SK-N-SH treated with all-trans-retinoic acid at 6 μM for 48 hours (cell line): ENCODE measurements around the gene RGS19.

Experiments used
- ATAC-seq: fragments of 200-7000 bp; cut with Tn5 transposase; 3 replicates; pipeline ENCODE4 v1.9.1; 2020; ENCODE audit warnings: mild to moderate bottlenecking, moderate library complexity
- ARNTL ChIP-seq: fragments of 450-650 bp; formaldehyde crosslinking; IDR thresholded peaks from 2 replicates; pipeline ENCODE4 v1.5.0; 2020; ENCODE audit warnings: low read depth, mild to moderate bottlenecking, moderate library complexity, borderline replicate concordance
- BACH2 ChIP-seq: fragments of 250-450 bp; sonication (Bioruptor Pico); IDR thresholded peaks from 2 replicates; pipeline ENCODE4 v1.9.0; 2021; ENCODE audit warnings: mild to moderate bottlenecking, borderline replicate concordance
- CREB5 ChIP-seq: fragments of 250-450 bp; sonication (Bioruptor Pico); IDR thresholded peaks from 2 replicates; pipeline ENCODE4 v1.5.1; 2020; ENCODE audit warnings: low read depth, mild to moderate bottlenecking, moderate library complexity
- CSDC2 ChIP-seq: fragments of 250-450 bp; sonication (Bioruptor Pico); IDR thresholded peaks from 2 replicates; pipeline ENCODE4 v1.5.0; 2020; ENCODE audit warnings: mild to moderate bottlenecking, moderate library complexity
- ESRRG ChIP-seq: fragments of 250-450 bp; sonication (Bioruptor Pico); IDR thresholded peaks from 2 replicates; pipeline ENCODE4 v1.6.1; 2021; ENCODE audit warnings: mild to moderate bottlenecking
- GLIS3 ChIP-seq: fragments of 250-450 bp; sonication (Bioruptor Pico); IDR thresholded peaks from 2 replicates; pipeline ENCODE4 v1.5.0; 2020; ENCODE audit warnings: mild to moderate bottlenecking, moderate library complexity
- ISL1 ChIP-seq: fragments of 250-450 bp; sonication (Bioruptor Pico); IDR thresholded peaks from 2 replicates; pipeline ENCODE4 v2.1.2; 2022; ENCODE audit warnings: mild to moderate bottlenecking, moderate library complexity
- OSR1 ChIP-seq: fragments of 250-450 bp; sonication (Bioruptor Pico); IDR thresholded peaks from 2 replicates; pipeline ENCODE4 v1.8.0; 2022; ENCODE audit warnings: moderate library complexity, mild to moderate bottlenecking, inconsistent platforms
- PATZ1 ChIP-seq: fragments of 250-450 bp; sonication (Bioruptor Pico); IDR thresholded peaks from 2 replicates; pipeline ENCODE4 v1.8.0; 2020; ENCODE audit warnings: mild to moderate bottlenecking, moderate library complexity, borderline replicate concordance
- PPARA ChIP-seq: fragments of 250-450 bp; sonication (Bioruptor Pico); IDR thresholded peaks from 2 replicates; pipeline ENCODE4 v1.5.0; 2020; ENCODE audit warnings: mild to moderate bottlenecking, borderline replicate concordance
- RARB ChIP-seq: fragments of 250-450 bp; sonication (Bioruptor Pico); IDR thresholded peaks from 2 replicates; pipeline ENCODE4 v1.8.0; 2021; ENCODE audit warnings: mild to moderate bottlenecking, moderate library complexity
- SNAI2 ChIP-seq: fragments of 250-450 bp; sonication (Bioruptor Pico); IDR thresholded peaks from 2 replicates; pipeline ENCODE4 v1.5.0; 2020; ENCODE audit warnings: mild to moderate bottlenecking, moderate library complexity
- TOX ChIP-seq: fragments of 250-450 bp; sonication (Bioruptor Pico); IDR thresholded peaks from 2 replicates; pipeline ENCODE4 v1.8.0; 2021; ENCODE audit warnings: mild to moderate bottlenecking, moderate library complexity, borderline replicate concordance
- ZC3H10 ChIP-seq: fragments of 250-450 bp; sonication (Bioruptor Pico); IDR thresholded peaks from 2 replicates; pipeline ENCODE4 v1.5.1; 2021; ENCODE audit warnings: mild to moderate bottlenecking, moderate library complexity
- ZFP3 ChIP-seq: fragments of 250-450 bp; sonication (Bioruptor Pico); IDR thresholded peaks from 2 replicates; pipeline ENCODE4 v1.5.0; 2020; ENCODE audit warnings: mild to moderate bottlenecking, moderate library complexity
- ZFP30 ChIP-seq: fragments of 450-650 bp; formaldehyde crosslinking; IDR thresholded peaks from 2 replicates; pipeline ENCODE4 v1.5.0; 2022; ENCODE audit warnings: mild to moderate bottlenecking, moderate library complexity
- ZNF565 ChIP-seq: fragments of 450-650 bp; formaldehyde crosslinking; conservative IDR thresholded peaks from 2 replicates; pipeline ENCODE4 v1.5.0; 2020; ENCODE audit warnings: low read depth, mild to moderate bottlenecking, moderate library complexity
- ZNF70 ChIP-seq: fragments of 450-650 bp; formaldehyde crosslinking; IDR thresholded peaks from 2 replicates; pipeline ENCODE4 v1.5.0; 2020; ENCODE audit warnings: mild to moderate bottlenecking, moderate library complexity
- TF ChIP-seq, protein P1 (sequence below): fragments of 250-450 bp; sonication (Bioruptor Pico); IDR thresholded peaks from 2 replicates; pipeline ENCODE4 v1.8.0; 2021; ENCODE audit warnings: low read depth, mild to moderate bottlenecking, moderate library complexity, borderline replicate concordance
- TF ChIP-seq, protein P2 (sequence below): fragments of 250-450 bp; sonication (Bioruptor Pico); IDR thresholded peaks from 2 replicates; pipeline ENCODE4 v1.5.0; 2020; ENCODE audit warnings: mild to moderate bottlenecking, moderate library complexity
- TF ChIP-seq, protein P3 (sequence below): fragments of 250-450 bp; sonication (Bioruptor Pico); IDR thresholded peaks from 2 replicates; pipeline ENCODE4 v1.5.1; 2021; ENCODE audit warnings: mild to moderate bottlenecking, moderate library complexity

The RGS19 gene

GRCh38 chr20:64101731-64102621, 22.7 kb upstream of the RGS19 start:
- ATAC-seq: peak; percentile 85
- TF ChIP-seq RARB (CRISPR knock-in tag): no peak
- TF ChIP-seq TOX: no peak
- no peak for TF ChIP-seq CREB5
- TF ChIP-seq, protein P1, sequence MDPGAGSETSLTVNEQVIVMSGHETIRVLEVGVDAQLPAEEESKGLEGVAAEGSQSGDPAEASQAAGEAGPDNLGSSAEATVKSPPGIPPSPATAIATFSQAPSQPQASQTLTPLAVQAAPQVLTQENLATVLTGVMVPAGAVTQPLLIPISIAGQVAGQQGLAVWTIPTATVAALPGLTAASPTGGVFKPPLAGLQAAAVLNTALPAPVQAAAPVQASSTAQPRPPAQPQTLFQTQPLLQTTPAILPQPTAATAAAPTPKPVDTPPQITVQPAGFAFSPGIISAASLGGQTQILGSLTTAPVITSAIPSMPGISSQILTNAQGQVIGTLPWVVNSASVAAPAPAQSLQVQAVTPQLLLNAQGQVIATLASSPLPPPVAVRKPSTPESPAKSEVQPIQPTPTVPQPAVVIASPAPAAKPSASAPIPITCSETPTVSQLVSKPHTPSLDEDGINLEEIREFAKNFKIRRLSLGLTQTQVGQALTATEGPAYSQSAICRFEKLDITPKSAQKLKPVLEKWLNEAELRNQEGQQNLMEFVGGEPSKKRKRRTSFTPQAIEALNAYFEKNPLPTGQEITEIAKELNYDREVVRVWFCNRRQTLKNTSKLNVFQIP (CRISPR knock-in tag): no peak
- TF ChIP-seq PATZ1 (CRISPR knock-in tag): no peak
- no peak for TF ChIP-seq ZNF565 (CRISPR knock-in tag)
- TF ChIP-seq ZNF70 (CRISPR knock-in tag): no peak
- TF ChIP-seq OSR1: no peak
- TF ChIP-seq ZC3H10: no peak
- no peak for TF ChIP-seq PPARA
- TF ChIP-seq CSDC2 (CRISPR knock-in tag): no peak
- no peak for TF ChIP-seq ESRRG (CRISPR knock-in tag)

GRCh38 chr20:64100946-64101688, 21.8 kb upstream of the RGS19 start:
- ATAC-seq: no peak
- TF ChIP-seq ZFP3 (CRISPR knock-in tag) (no peak), BACH2 (no peak), PPARA (no peak), CSDC2 (CRISPR knock-in tag) (no peak), TOX (no peak), ARNTL (CRISPR knock-in tag) (no peak), GLIS3 (CRISPR knock-in tag) (no peak), ZFP30 (CRISPR knock-in tag) (no peak), RARB (CRISPR knock-in tag) (no peak), SNAI2 (no peak)
- TF ChIP-seq, protein P2, sequence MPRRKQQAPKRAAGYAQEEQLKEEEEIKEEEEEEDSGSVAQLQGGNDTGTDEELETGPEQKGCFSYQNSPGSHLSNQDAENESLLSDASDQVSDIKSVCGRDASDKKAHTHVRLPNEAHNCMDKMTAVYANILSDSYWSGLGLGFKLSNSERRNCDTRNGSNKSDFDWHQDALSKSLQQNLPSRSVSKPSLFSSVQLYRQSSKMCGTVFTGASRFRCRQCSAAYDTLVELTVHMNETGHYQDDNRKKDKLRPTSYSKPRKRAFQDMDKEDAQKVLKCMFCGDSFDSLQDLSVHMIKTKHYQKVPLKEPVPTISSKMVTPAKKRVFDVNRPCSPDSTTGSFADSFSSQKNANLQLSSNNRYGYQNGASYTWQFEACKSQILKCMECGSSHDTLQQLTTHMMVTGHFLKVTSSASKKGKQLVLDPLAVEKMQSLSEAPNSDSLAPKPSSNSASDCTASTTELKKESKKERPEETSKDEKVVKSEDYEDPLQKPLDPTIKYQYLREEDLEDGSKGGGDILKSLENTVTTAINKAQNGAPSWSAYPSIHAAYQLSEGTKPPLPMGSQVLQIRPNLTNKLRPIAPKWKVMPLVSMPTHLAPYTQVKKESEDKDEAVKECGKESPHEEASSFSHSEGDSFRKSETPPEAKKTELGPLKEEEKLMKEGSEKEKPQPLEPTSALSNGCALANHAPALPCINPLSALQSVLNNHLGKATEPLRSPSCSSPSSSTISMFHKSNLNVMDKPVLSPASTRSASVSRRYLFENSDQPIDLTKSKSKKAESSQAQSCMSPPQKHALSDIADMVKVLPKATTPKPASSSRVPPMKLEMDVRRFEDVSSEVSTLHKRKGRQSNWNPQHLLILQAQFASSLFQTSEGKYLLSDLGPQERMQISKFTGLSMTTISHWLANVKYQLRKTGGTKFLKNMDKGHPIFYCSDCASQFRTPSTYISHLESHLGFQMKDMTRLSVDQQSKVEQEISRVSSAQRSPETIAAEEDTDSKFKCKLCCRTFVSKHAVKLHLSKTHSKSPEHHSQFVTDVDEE: no peak
- TF ChIP-seq, all 23 proteins: peak for 0

GRCh38 chr20:64100566-64100888, 21.2 kb upstream of the RGS19 start:
- no peak for ATAC-seq
- TF ChIP-seq BACH2: no peak
- TF ChIP-seq OSR1: no peak
- no peak for TF ChIP-seq ZNF70 (CRISPR knock-in tag)
- TF ChIP-seq PATZ1 (CRISPR knock-in tag): no peak
- TF ChIP-seq PPARA: no peak
- TF ChIP-seq CSDC2 (CRISPR knock-in tag): no peak
- TF ChIP-seq, protein P3, sequence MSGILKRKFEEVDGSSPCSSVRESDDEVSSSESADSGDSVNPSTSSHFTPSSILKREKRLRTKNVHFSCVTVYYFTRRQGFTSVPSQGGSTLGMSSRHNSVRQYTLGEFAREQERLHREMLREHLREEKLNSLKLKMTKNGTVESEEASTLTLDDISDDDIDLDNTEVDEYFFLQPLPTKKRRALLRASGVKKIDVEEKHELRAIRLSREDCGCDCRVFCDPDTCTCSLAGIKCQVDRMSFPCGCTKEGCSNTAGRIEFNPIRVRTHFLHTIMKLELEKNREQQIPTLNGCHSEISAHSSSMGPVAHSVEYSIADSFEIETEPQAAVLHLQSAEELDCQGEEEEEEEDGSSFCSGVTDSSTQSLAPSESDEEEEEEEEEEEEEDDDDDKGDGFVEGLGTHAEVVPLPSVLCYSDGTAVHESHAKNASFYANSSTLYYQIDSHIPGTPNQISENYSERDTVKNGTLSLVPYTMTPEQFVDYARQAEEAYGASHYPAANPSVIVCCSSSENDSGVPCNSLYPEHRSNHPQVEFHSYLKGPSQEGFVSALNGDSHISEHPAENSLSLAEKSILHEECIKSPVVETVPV: no peak
- no peak for TF ChIP-seq SNAI2
- no peak for TF ChIP-seq ARNTL (CRISPR knock-in tag)
- TF ChIP-seq, protein P1 (CRISPR knock-in tag): no peak
- TF ChIP-seq CREB5: no peak
- TF ChIP-seq GLIS3 (CRISPR knock-in tag): no peak
- no peak for TF ChIP-seq ISL1 (CRISPR knock-in tag)
- TF ChIP-seq ZNF565 (CRISPR knock-in tag): no peak
- no peak for TF ChIP-seq TOX
